Mucosa of descending colon (tissue), 3 donors: ENCODE results near the gene EFCAB12. TPM values are rescaled to one million over a fixed set of nuclear protein-coding genes. Genes with fewer than 3 reads are reported as not detected.

Experiments used
- ATAC-seq: fragments of 200-7000 bp; cut with Tn5 transposase; one replicate; pipeline ENCODE4 v1.9.1; 2020; ENCODE audit warnings: mild to moderate bottlenecking, moderate library complexity
- DNase-seq, 3 donors: peaks; one replicate each; pipeline ENCODE4 v3.0.0-alpha.2; 2020
- H3K36me3 ChIP-seq: fragments of 200-600 bp; one replicate; pipeline ENCODE4 v1.8.0; 2021; ENCODE audit warnings: low read depth, mild to moderate bottlenecking
- H3K4me1 ChIP-seq: fragments of 200-600 bp; one replicate; pipeline ENCODE4 v1.8.0; 2021; ENCODE audit warnings: low read depth, mild to moderate bottlenecking
- H3K4me3 ChIP-seq: fragments of 200-600 bp; one replicate; pipeline ENCODE4 v1.8.0; 2021; ENCODE audit warnings: mild to moderate bottlenecking
- H3K9me3 ChIP-seq: fragments of 200-600 bp; one replicate; pipeline ENCODE4 v1.8.0; 2021; ENCODE audit warnings: mild to moderate bottlenecking
- CTCF ChIP-seq: fragments of 200-600 bp; IDR thresholded peaks from one replicate; pipeline ENCODE4 v1.8.0; 2022; ENCODE audit warnings: antibody characterized with exemption, mild to moderate bottlenecking
- intact Hi-C, 2 donors: fragments of 100-400 bp; cut with DNase I in 1 of 2; cut with micrococcal nuclease in 1 of 2; formaldehyde crosslinking; loops; one replicate each; pipeline versions ENCODE4 v1.11.0 to v1.11.1; 2022; cut with DNase I, micrococcal nuclease
- total RNA-seq, 3 donors: library from RNA; stranded (reverse); fragmentation: NEBNext Ultra II Directional in 2 of 3; extraction: Animal tissue kit (Norgen Biotek cat#: 25700) in 2 of 3; gene quantifications; one replicate each; pipeline versions ENCODE4 v1.2.1 to v1.2.4, GENCODE V29; 2021 to 2023
- donor health status: DM: no; HTN: no; CAD: no; lungs with moderate emphysema.
- donor health status: DM: no; HTN: no; CAD: no.
- donor health status: DM: no; HTN: yes; CAD: no.

EFCAB12 gene
- total RNA-seq, 3 donors from 2014 or later, result 0.38 to 0.69 (median 0.58) TPM

DNA sequence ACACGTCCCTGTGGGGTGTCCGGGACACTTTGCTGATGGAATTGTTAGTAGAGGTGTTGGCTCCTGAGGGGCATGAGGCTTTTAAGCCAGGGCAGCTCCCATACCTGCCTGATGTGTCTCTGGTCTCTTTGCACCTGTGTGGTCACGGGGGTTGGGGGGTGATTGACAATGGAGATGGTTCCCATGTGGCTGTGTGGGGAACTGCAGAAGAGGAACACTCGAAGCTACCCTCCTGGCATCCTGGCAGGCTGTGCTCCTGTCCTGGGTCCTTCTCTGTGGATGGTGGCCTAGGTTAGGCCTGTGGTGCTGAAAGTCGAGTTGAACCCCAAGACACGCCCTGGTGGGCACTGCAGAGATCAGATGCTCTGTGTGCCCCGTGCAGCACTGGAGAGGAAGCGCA, 76.4 kb downstream of the EFCAB12 start:
- intact Hi-C loops, result no loop called here
- DNase-seq (no peak), ATAC-seq (no peak)
- Histone ChIP-seq H3K9me3 (no peaks in the 10 kb centered on the region), H3K4me1 (no peaks in the 10 kb centered on the region), H3K4me3 (no peak overlapping the region), H3K36me3 (no peaks in the 10 kb centered on the region)
- no peak for TF ChIP-seq CTCF

Other genes starting within 250 kb of the EFCAB12 start
- gene CNBP, start 244.7 kb downstream of the EFCAB12 start, total RNA-seq, result 100 to 1,000 TPM; 223 to 353 (median 234) TPM
- gene COPG1, start 179.0 kb downstream of the EFCAB12 start, total RNA-seq, result 100 to 1,000 TPM; 157 to 274 (median 228) TPM
- 10 to 100 TPM; 37.0 to 44.1 (median 41.4) TPM for gene HMCES, start 149.8 kb downstream of the EFCAB12 start, total RNA-seq
- gene MBD4, start 11.3 kb upstream of the EFCAB12 start, total RNA-seq, result 10 to 100 TPM; 26.6 to 30.6 (median 27.2) TPM
- 10 to 100 TPM; 24.6 to 35.0 (median 29.6) TPM for gene IFT122, start 11.6 kb upstream of the EFCAB12 start, total RNA-seq
- gene RHO, start 100.0 kb upstream of the EFCAB12 start, total RNA-seq, result not detected
- not detected for gene H1-8, start 114.5 kb upstream of the EFCAB12 start, total RNA-seq
- 10 to 100 TPM; 26.8 to 57.1 (median 48.1) TPM for gene PLXND1, start 178.0 kb upstream of the EFCAB12 start, total RNA-seq